Cerebellar nuclear complex (tissue), 1 donor: Measurements from ENCODE around the gene KRTAP4-1.
"Not testable (repeated sequence)": the region's sequence is repeated elsewhere in the genome, so short reads cannot be mapped to it uniquely, and the experiment has no call there.

Experiments
- DNase-seq, 2 experiments: peaks; one replicate each; lab custom pipeline; 2025; lab: John Stamatoyannopoulos, UW

KRTAP4-1 gene

GRCh38 chr17:41184480-41184961 lies at the start of gene KRTAP4-1:
TSS of gene KRTAP4-1 (minus strand) at chr17:41184911. CDS start at chr17:41184854, 57 bp downstream.
- no peak for DNase-seq

- not testable (repeated sequence) for DNase-seq
Observed at GRCh38 chr17:41232399-41233105, 47.8 kb upstream of the KRTAP4-1 start, which contains the start of gene KRTAP9-3. TSS of gene KRTAP9-3 (plus strand) at chr17:41232449. CDS start at chr17:41232502, 53 bp downstream.

GRCh38 chr17:41231731-41232130 lies 47.0 kb upstream of the KRTAP4-1 start:
- DNase-seq, result no peak

- DNase-seq, result no peak
Observed at GRCh38 chr17:41230094-41230493, 45.4 kb upstream of the KRTAP4-1 start.

GRCh38 chr17:41226598-41227095 lies 41.9 kb upstream of the KRTAP4-1 start, which contains the start of gene KRTAP9-2:
TSS of gene KRTAP9-2 (plus strand) at chr17:41226648. CDS start at chr17:41226655, 7 bp downstream.
- DNase-seq, result not testable (repeated sequence)

GRCh38 chr17:41226051-41226450 lies 41.3 kb upstream of the KRTAP4-1 start:
- DNase-seq, result no peak

- no peak for DNase-seq
Observed at GRCh38 chr17:41223821-41224220, 39.1 kb upstream of the KRTAP4-1 start.

GRCh38 chr17:41215681-41216080 lies 31.0 kb upstream of the KRTAP4-1 start:
- DNase-seq, result no peak

- no peak for DNase-seq
Observed at GRCh38 chr17:41212524-41213169, 27.9 kb upstream of the KRTAP4-1 start.

- DNase-seq, result no peak
Observed at GRCh38 chr17:41211845-41212466, 27.2 kb upstream of the KRTAP4-1 start.

- no peak for DNase-seq
Observed at GRCh38 chr17:41199421-41200078, 14.8 kb upstream of the KRTAP4-1 start.

- no peak for DNase-seq
Observed at GRCh38 chr17:41196068-41196467, 11.4 kb upstream of the KRTAP4-1 start.

GRCh38 chr17:41190328-41190727 lies 5.6 kb upstream of the KRTAP4-1 start:
- no peak for DNase-seq

GRCh38 chr17:41189837-41190318 lies 5.2 kb upstream of the KRTAP4-1 start, which contains the start of gene KRTAP9-1:
TSS of gene KRTAP9-1 (plus strand) at chr17:41189887. CDS start at chr17:41189887, 0 bp downstream.
- DNase-seq, result not testable (repeated sequence)

GRCh38 chr17:41186872-41187271 lies 2.2 kb upstream of the KRTAP4-1 start:
- DNase-seq, result no peak

GRCh38 chr17:41185001-41185400 lies 290 bp upstream of the KRTAP4-1 start:
- no peak for DNase-seq

GRCh38 chr17:41178843-41179616 lies 5.7 kb downstream of the KRTAP4-1 start:
- no peak for DNase-seq

GRCh38 chr17:41178341-41178740 lies 6.4 kb downstream of the KRTAP4-1 start:
- no peak for DNase-seq

GRCh38 chr17:41177727-41178271 lies 6.9 kb downstream of the KRTAP4-1 start, which contains the start of gene KRTAP4-2:
TSS of gene KRTAP4-2 (minus strand) at chr17:41178221. CDS start at chr17:41178164, 57 bp downstream.
- no peak for DNase-seq

GRCh38 chr17:41176744-41177387 lies 7.8 kb downstream of the KRTAP4-1 start:
- DNase-seq, result no peak
